ENCODE results near the gene PRKRA.

GRCh38 chr2:178427458-178427857 is 23.5 kb downstream of the PRKRA start:
- TF ChIP-seq POLR2AphosphoS5 (IDR thresholded peaks at IDR 0.05; ENCODE audit: low read depth) (no peak), EZH2 (IDR thresholded peaks at IDR 0.05; ENCODE audit: low read depth, unreplicated experiment) (no peak)

All from GM23338 (cell line).